Uterus (tissue), 4 donors: ENCODE data around the gene SS18. TPM values are rescaled to one million over a fixed set of nuclear protein-coding genes. Genes with fewer than 3 reads are reported as not detected.

Source experiments
- DNase-seq, 2 donors: peaks; one replicate each; pipeline ENCODE4 v3.0.0-alpha.2; 2019 to 2020
- H3K27ac ChIP-seq, 2 donors: fragments of 200-600 bp; sonication (generic); 1 replicate in 1 of 2; 2 replicates in 1 of 2; pipeline ENCODE4 v1.5.1; 2016 to 2018
- H3K27me3 ChIP-seq, 2 donors: fragments of 200-600 bp; sonication (generic); one replicate each; pipeline ENCODE4 v1.5.1; 2018 to 2019; ENCODE audit warnings: control low read depth in 1 of 2
- H3K36me3 ChIP-seq, 2 donors: fragments of 200-600 bp; sonication (generic); one replicate each; pipeline ENCODE4 v1.5.1; 2019; ENCODE audit warnings: control low read depth in 1 of 2
- H3K4me1 ChIP-seq, 2 donors: fragments of 200-600 bp; sonication (generic); one replicate each; pipeline ENCODE4 v1.5.1; 2018 to 2019; ENCODE audit warnings: control low read depth in 1 of 2
- H3K4me3 ChIP-seq, 2 donors: fragments of 200-600 bp; sonication (generic); 1 replicate in 1 of 2; 2 replicates in 1 of 2; pipeline ENCODE4 v1.5.1; 2018 to 2019; ENCODE audit warnings: mild to moderate bottlenecking in 1 of 2
- H3K9me3 ChIP-seq, 2 donors: fragments of 200-600 bp; sonication (generic); one replicate each; pipeline ENCODE4 v1.5.1; 2019; ENCODE audit warnings: control low read depth in 1 of 2
- CTCF ChIP-seq, 4 experiments: fragments of 200-600 bp in 2 of 4; fragments of 450-650 bp in 2 of 4; sonication (generic) in 2 of 4; IDR thresholded peaks; one replicate each; pipeline ENCODE4 v1.5.1; 2016 to 2019; ENCODE audit warnings: antibody characterized with exemption in 4 of 4, mild to moderate bottlenecking in 2 of 4, moderate library complexity in 1 of 4
- POLR2A ChIP-seq, 2 donors: fragments of 450-650 bp; IDR thresholded peaks; one replicate each; pipeline ENCODE4 v1.6.1; 2016; ENCODE audit warnings: antibody characterized with exemption in 2 of 2, mild to moderate bottlenecking in 1 of 2, moderate library complexity in 1 of 2
- intact Hi-C: fragments of 100-400 bp; cut with DNase I; formaldehyde crosslinking; loops from one replicate; pipeline ENCODE4 v1.15.1; 2023; ENCODE audit warnings: low total_unique reads
- total RNA-seq, 4 donors: library from RNA; depleted of rRNA in 3 of 4; stranded (reverse); fragments of >200 nt in 3 of 4; gene quantifications; one replicate each; pipeline versions ENCODE4 v1.1.0 to v1.2.4, GENCODE V29; 2014 to 2023
- donor health status: DM: yes; HTN: yes; CAD: no.

The SS18 gene
- total RNA-seq, 4 donors from 2014 or later = 34.7 to 188 (median 91.9) TPM

- H3K27ac ChIP-seq = no peak overlapping the region
- H3K4me3 ChIP-seq = no peak overlapping the region
- no peaks in the 10 kb centered on the region for H3K9me3 ChIP-seq
- no peaks in the 10 kb centered on the region for H3K36me3 ChIP-seq
- no peak for TF ChIP-seq CTCF (IDR thresholded peaks at IDR 0.05)
- no peaks in the 10 kb centered on the region for H3K27me3 ChIP-seq
- DNase-seq = no peak
- no peaks in the 10 kb centered on the region for H3K4me1 ChIP-seq
- intact Hi-C loops = no loop called here
Observed at GRCh38 chr18:26056291-26056690, 34.1 kb downstream of the SS18 start.

- H3K4me1 ChIP-seq = no peaks in the 10 kb centered on the region
- intact Hi-C loops = no loop called here
- H3K9me3 ChIP-seq = no peaks in the 10 kb centered on the region
- no peaks in the 10 kb centered on the region for H3K36me3 ChIP-seq
- H3K27me3 ChIP-seq = no peaks in the 10 kb centered on the region
- no peak overlapping the region for H3K4me3 ChIP-seq
- no peak for DNase-seq
- no peak overlapping the region for H3K27ac ChIP-seq
- TF ChIP-seq CTCF (IDR thresholded peaks at IDR 0.05) = no peak
Observed at GRCh38 chr18:26052505-26052904, 37.9 kb downstream of the SS18 start.

- intact Hi-C loops = no loop called here
- Histone ChIP-seq H3K4me1 (no peaks in the 10 kb centered on the region), H3K4me3 (no peak overlapping the region), H3K36me3 (no peaks in the 10 kb centered on the region), H3K27ac (no peak overlapping the region), H3K9me3 (no peaks in the 10 kb centered on the region), H3K27me3 (no peaks in the 10 kb centered on the region)
- TF ChIP-seq CTCF (IDR thresholded peaks at IDR 0.05) (no peak), POLR2A (IDR thresholded peaks at IDR 0.05) (no peak)
- no peak for DNase-seq
Observed at GRCh38 chr18:26051843-26052242, 38.6 kb downstream of the SS18 start.

- intact Hi-C loops = no loop called here
- Histone ChIP-seq H3K4me3 (no peak overlapping the region), H3K9me3 (no peaks in the 10 kb centered on the region), H3K4me1 (no peaks in the 10 kb centered on the region), H3K36me3 (no peaks in the 10 kb centered on the region), H3K27me3 (no peaks in the 10 kb centered on the region), H3K27ac (no peak overlapping the region)
- DNase-seq = no peak
- no peak for TF ChIP-seq POLR2A (IDR thresholded peaks at IDR 0.05)
- TF ChIP-seq CTCF (IDR thresholded peaks at IDR 0.05) = no peak
Observed at GRCh38 chr18:26046419-26047077, 43.9 kb downstream of the SS18 start.

GRCh38 chr18:26044807-26045206, 45.6 kb downstream of the SS18 start:
- Histone ChIP-seq H3K27ac (no peak overlapping the region), H3K27me3 (no peaks in the 10 kb centered on the region), H3K36me3 (no peaks in the 10 kb centered on the region), H3K4me1 (no peaks in the 10 kb centered on the region), H3K4me3 (no peak overlapping the region), H3K9me3 (no peaks in the 10 kb centered on the region)
- intact Hi-C loops = no loop called here
- DNase-seq = no peak
- TF ChIP-seq CTCF (IDR thresholded peaks at IDR 0.05) = no peak
- no peak for TF ChIP-seq POLR2A (IDR thresholded peaks at IDR 0.05)
